T-cell (primary cell): ENCODE measurements around the gene WIPF2. TPM values are rescaled to one million over a fixed set of nuclear protein-coding genes. Genes with fewer than 3 reads are reported as not detected.

Source experiments
- total RNA-seq, 35 experiments: library from RNA in 6 of 35; stranded (reverse) in 6 of 35; fragments of 120-200 nt in 1 of 35; gene quantifications; one replicate each; pipeline versions ENCODE4 v1.2.1 to v1.2.4 and lab custom pipeline; 2013 to 2026

The WIPF2 gene
- total RNA-seq, 5 donors from 2014 or later (not counting 1 experiment from before 2014, with no cell fraction given) = 23.1 to 42.1 (median 32.1) TPM

Other genes with a start within 250 kb of the WIPF2 start
- 10 to 100 TPM; 60.8 to 69.0 (median 63.5) TPM for gene PSMD3, start 238.5 kb upstream of the WIPF2 start, total RNA-seq
- not detected for gene CSF3, start 203.9 kb upstream of the WIPF2 start, total RNA-seq
- 100 to 1,000 TPM in 1 of 5 donors, 10 to 100 TPM in 4; 75.9 to 104 (median 87.0) TPM for gene MED24, start 164.9 kb upstream of the WIPF2 start, total RNA-seq
- gene THRA, start 156.3 kb upstream of the WIPF2 start, total RNA-seq = 10 to 100 TPM; 30.4 to 54.0 (median 48.9) TPM
- gene NR1D1, start 118.7 kb upstream of the WIPF2 start, total RNA-seq = 10 to 100 TPM; 11.5 to 33.6 (median 21.9) TPM
- 100 to 1,000 TPM; 106 to 136 (median 115) TPM for gene MSL1, start 97.3 kb upstream of the WIPF2 start, total RNA-seq
- gene CASC3, start 78.8 kb upstream of the WIPF2 start, total RNA-seq = 100 to 1,000 TPM; 116 to 161 (median 126) TPM
- gene RAPGEFL1, start 41.8 kb upstream of the WIPF2 start, total RNA-seq = 1 to 10 TPM; 4.6 to 10.0 (median 6.2) TPM
- gene CDC6, start 68.6 kb downstream of the WIPF2 start, total RNA-seq = 1 to 10 TPM; 1.3 to 3.2 (median 2.1) TPM
- 10 to 100 TPM; 46.8 to 90.7 (median 69.1) TPM for gene RARA, start 89.9 kb downstream of the WIPF2 start, total RNA-seq
- gene GJD3, start 145.4 kb downstream of the WIPF2 start, total RNA-seq = not detected
- 1 to 10 TPM; 2.3 to 4.2 (median 2.7) TPM for gene TOP2A, start 198.6 kb downstream of the WIPF2 start, total RNA-seq
- 10 to 100 TPM in 3 of 5 donors, 1 to 10 TPM in 2; 4.0 to 12.3 (median 11.3) TPM for gene IGFBP4, start 224.1 kb downstream of the WIPF2 start, total RNA-seq